GM18508 (cell line): Measurements from ENCODE around the gene BRWD1.
"Not testable (repeated sequence)": the region's sequence is repeated elsewhere in the genome, so short reads cannot be mapped to it uniquely, and the experiment has no call there.

Source experiments
- ATAC-seq: cut with Tn5 transposase; IDR thresholded peaks from one replicate; pipeline ENCODE4 v1.9.1; 2021; ENCODE audit warnings: moderate number of reproducible peaks; ENCODE audit not compliant: insufficient read depth, unreplicated experiment

The BRWD1 gene

GRCh38 chr21:39144191-39144590 lies 169.2 kb downstream of the BRWD1 start:
- no peak for ATAC-seq

DNA sequence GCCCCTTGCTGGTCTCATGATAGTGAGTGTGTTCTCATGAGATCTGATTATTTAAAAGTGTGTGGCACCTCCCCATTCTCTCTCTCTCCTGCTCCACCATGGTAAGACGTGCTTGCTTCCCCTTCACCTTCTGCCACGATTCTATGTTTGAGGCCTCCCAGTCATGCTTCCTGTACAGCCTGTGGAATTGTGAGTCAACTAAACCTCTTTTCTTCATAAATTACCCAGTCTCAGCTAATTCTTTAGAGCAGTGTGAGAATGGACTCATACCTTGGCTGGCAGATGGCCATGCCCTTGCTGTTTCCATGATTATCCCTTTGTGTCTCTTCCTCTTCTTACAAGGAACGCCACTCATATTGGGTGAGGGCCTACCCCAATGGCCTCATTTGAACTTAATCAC lies 170.5 kb downstream of the BRWD1 start:
- ATAC-seq = no peak

GRCh38 chr21:39141502-39141901 lies 171.9 kb downstream of the BRWD1 start:
- ATAC-seq = no peak

DNA sequence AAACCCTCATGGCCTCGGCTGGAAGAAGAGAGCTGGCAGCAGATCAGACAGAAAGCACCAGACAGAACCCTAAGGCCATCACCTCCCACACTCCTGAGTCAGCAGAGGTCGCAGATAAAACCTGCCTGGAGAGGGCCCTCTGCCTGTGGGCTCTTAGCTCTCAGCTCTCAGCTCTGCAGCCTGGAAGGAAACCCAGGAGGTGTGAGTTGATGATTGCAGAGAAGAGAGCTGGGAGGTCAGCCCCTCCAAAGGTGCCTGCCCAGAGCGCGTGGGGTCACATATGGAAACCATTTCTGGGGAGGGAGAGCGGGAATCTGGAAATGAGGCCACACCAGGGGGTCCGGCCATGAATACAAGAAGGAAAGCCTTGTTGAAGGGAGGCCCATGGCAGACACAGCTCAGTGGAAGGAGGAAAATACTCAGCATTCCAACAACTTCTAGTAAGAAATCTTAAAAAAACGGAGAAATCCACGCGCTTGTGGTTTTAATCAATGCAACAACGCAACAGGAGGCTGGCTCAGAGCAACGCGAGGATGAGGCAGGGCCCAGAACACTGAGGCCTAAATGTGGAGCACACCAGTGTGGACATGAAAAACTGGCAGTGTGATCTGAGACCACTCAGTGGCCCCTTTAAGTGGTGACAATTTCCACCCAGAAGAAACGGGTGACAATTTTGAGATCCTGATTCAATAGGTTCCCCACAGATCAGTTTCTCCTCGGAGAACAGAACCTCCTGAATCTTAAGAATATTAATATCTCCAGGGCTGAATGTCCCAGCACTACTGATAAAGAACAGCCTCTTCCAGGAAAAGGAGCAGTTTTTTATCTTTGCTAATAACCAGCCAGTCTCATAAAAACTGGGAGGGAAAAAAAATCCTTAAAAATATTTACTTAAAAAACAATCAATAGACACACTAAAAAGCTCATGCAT lies 175.9 kb downstream of the BRWD1 start:
- ATAC-seq = no peak

DNA sequence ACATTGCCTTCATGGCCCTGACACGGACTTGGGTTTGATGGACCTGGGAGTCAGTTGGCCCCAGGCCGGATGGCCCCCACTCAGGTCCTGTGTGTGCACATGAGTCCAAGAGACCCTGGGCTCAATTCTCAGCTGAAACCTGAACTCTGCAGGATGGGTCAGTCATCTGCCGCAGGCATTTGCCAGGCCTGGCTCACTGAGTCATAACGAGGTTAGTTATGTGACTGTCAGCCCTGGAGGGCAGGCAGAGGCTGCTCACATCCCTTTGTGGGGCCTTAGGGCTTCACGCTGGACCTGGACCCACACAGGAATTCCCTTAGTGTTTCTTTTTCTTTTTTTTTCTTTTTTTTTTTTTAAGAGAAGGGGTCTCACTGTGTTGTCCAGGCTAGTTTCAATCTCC lies 176.7 kb downstream of the BRWD1 start:
- ATAC-seq = no peak

DNA sequence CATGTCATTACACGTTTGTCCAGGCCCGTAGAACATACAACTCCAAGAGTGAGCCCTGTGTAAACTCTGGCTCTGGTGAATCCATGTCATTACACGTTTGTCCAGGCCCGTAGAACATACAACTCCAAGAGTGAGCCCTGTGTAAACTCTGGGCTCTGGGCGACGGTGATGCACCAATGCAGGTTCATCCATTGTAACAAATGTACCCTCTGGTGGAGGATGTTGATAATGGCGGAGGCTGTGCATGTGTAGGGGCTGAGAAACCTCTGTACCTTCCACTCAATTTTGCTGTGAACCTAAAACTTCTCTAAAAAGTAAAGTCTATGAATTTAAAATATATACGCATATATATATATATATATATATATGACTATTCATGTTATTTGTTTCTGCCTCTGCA lies 177.3 kb downstream of the BRWD1 start:
- ATAC-seq = not testable (repeated sequence)

DNA sequence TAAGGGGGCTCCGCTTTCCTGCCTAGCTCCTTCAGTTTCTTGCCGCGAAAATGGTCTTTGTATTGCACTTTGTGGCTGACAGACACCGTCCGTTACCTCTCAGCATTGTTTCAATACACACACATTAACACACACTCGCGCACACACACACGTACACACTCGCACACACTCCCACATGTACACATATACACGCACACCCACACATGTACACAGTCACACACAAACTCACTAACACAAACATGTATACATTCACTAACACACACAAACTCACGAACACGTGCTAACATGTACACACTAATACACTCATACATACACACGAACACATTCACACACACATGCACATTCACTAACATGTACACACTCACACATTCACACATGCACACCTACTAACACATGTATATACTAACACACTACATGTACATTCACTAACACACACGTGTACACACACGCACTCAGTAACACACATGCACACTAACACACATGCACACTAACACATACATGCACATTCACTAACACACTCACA lies 179.1 kb downstream of the BRWD1 start:
- ATAC-seq = no peak
